Transverse colon (tissue), 4 donors: Measurements from ENCODE around the gene PCNX2.

Source experiments
- EP300 ChIP-seq: sonication (generic); formaldehyde crosslinking; IDR thresholded peaks from one replicate; pipeline ENCODE4 v1.6.1; 2017; ENCODE audit warnings: antibody characterized with exemption, low read depth
- POLR2A ChIP-seq: fragments of 450-650 bp; IDR thresholded peaks from one replicate; pipeline ENCODE4 v1.6.1; 2016; ENCODE audit warnings: antibody characterized with exemption, mild to moderate bottlenecking, moderate library complexity
- POLR2AphosphoS5 ChIP-seq, 3 donors: sonication (generic); formaldehyde crosslinking; IDR thresholded peaks; one replicate each; pipeline ENCODE4 v1.6.1; 2016; ENCODE audit warnings: antibody characterized with exemption in 3 of 3
- TF ChIP-seq, protein P1 (sequence below), 5 experiments: fragments of 200-600 bp in 3 of 5; fragments of 450-650 bp in 2 of 5; sonication (generic) in 3 of 5; IDR thresholded peaks; 1 replicate in 2 of 5; 2 replicates in 3 of 5; pipeline ENCODE4 v1.5.1; 2016 to 2017; ENCODE audit warnings: antibody characterized with exemption in 5 of 5, inconsistent platforms in 3 of 5, mild to moderate bottlenecking in 2 of 5, moderate library complexity in 1 of 5

DNA sequence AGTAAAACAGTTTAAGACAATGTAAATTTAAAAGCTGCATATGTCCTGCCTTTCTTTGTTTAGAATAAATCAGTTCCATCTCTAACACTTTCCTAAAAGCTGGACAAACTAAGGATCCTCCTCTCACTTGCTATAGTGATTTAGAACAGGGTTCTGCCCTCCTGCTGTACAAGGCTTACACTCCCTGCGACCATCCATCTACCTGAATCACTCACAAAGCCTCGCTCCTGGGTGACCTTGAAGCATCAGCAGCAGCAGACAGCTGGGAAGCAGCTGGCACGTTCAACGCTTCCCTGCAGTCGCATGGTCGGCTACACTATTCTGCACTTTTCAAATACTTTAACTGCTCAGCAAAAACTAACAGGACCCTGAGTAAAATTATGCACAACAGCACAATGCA is 217.1 kb downstream of the PCNX2 start:
- TF ChIP-seq, protein P1, sequence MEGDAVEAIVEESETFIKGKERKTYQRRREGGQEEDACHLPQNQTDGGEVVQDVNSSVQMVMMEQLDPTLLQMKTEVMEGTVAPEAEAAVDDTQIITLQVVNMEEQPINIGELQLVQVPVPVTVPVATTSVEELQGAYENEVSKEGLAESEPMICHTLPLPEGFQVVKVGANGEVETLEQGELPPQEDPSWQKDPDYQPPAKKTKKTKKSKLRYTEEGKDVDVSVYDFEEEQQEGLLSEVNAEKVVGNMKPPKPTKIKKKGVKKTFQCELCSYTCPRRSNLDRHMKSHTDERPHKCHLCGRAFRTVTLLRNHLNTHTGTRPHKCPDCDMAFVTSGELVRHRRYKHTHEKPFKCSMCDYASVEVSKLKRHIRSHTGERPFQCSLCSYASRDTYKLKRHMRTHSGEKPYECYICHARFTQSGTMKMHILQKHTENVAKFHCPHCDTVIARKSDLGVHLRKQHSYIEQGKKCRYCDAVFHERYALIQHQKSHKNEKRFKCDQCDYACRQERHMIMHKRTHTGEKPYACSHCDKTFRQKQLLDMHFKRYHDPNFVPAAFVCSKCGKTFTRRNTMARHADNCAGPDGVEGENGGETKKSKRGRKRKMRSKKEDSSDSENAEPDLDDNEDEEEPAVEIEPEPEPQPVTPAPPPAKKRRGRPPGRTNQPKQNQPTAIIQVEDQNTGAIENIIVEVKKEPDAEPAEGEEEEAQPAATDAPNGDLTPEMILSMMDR (IDR thresholded peaks at IDR 0.05): no peak
- TF ChIP-seq POLR2A (no peak), POLR2AphosphoS5 (IDR thresholded peaks at IDR 0.05) (no peak), EP300 (no peak)
